IMR-90 (cell line): ENCODE measurements around the gene GSN. TPM values are rescaled to one million over a fixed set of nuclear protein-coding genes. Genes with fewer than 3 reads are reported as not detected.

ENCODE experiments used
- ATAC-seq: fragments of 200-7000 bp; cut with Tn5 transposase; 2 replicates; pipeline ENCODE4 v1.9.1; 2020; ENCODE audit warnings: low read depth, mild to moderate bottlenecking, moderate library complexity
- BruUV-seq: library from RNA; stranded (reverse); fragments of 400-500 nt; replicated peaks from 2 replicates; lab custom pipeline; 2021; lab: Mats Ljungman, UMichigan
- CTCF ChIA-PET: fragments of 300-600 bp; formaldehyde crosslinking; extraction: SDS; loops from one replicate; lab custom pipeline; 2021; ENCODE audit warnings: antibody characterized with exemption; lab: Yijun Ruan, JAX
- POLR2A ChIA-PET: fragments of 300-600 bp; sonication (Branson Sonifier 250); formaldehyde crosslinking; loops from one replicate; lab custom pipeline; 2022; ENCODE audit warnings: antibody characterized with exemption; ENCODE audit not compliant: unreplicated experiment; lab: Charles Lee
- DNase-seq: peaks from one replicate; pipeline ENCODE4 v3.0.0; 2013
- H2AFZ ChIP-seq: replicated peaks from 2 replicates; pipeline ENCODE3; 2013; ENCODE audit warnings: low read length, mild to moderate bottlenecking; ENCODE audit not compliant: poor library complexity
- H2AK5ac ChIP-seq: 2 replicates; pipeline ENCODE4 v1.6.1; 2013; ENCODE audit warnings: low read depth, low read length, inconsistent platforms
- H2AK9ac ChIP-seq: replicated peaks from 2 replicates; pipeline ENCODE3; 2013; ENCODE audit warnings: mild to moderate bottlenecking, low read depth, low read length, moderate library complexity; ENCODE audit not compliant: poor library complexity
- H2BK120ac ChIP-seq: 2 replicates; pipeline ENCODE4 v1.6.1; 2013; ENCODE audit warnings: low read depth, low read length, inconsistent platforms
- H2BK15ac ChIP-seq: 3 replicates; pipeline ENCODE4 v1.6.1; 2013; ENCODE audit warnings: low read depth, low read length, inconsistent platforms
- H2BK20ac ChIP-seq: 2 replicates; pipeline ENCODE4 v1.6.1; 2013; ENCODE audit warnings: low read depth, mild to moderate bottlenecking, inconsistent platforms, low read length, moderate library complexity
- H2BK5ac ChIP-seq: 2 replicates; pipeline ENCODE4 v1.6.1; 2013; ENCODE audit warnings: mild to moderate bottlenecking, low read depth, low read length, inconsistent platforms; ENCODE audit not compliant: poor library complexity, severe bottlenecking
- H3K14ac ChIP-seq: replicated peaks from 2 replicates; pipeline ENCODE4 v1.6.1; 2013; ENCODE audit warnings: low read depth, low read length, inconsistent platforms
- H3K18ac ChIP-seq: 2 replicates; pipeline ENCODE4 v1.6.1; 2013; ENCODE audit warnings: low read depth, low read length, control low read depth
- H3K23ac ChIP-seq: 2 replicates; pipeline ENCODE4 v1.6.1; 2013; ENCODE audit warnings: low read depth, low read length, inconsistent platforms
- H3K27ac ChIP-seq: 2 replicates; pipeline ENCODE4 v1.5.1; 2013; ENCODE audit warnings: mild to moderate bottlenecking, control low read depth, low read length; ENCODE audit not compliant: insufficient read depth
- H3K27me3 ChIP-seq: 2 replicates; pipeline ENCODE4 v1.6.1; 2013; ENCODE audit warnings: low read length; ENCODE audit not compliant: control insufficient read depth, insufficient read depth
- H3K36me3 ChIP-seq: 2 replicates; pipeline ENCODE4 v1.6.1; 2013; ENCODE audit warnings: low read length, mixed read lengths; ENCODE audit not compliant: control insufficient read depth, insufficient read depth
- H3K4ac ChIP-seq: 2 replicates; pipeline ENCODE4 v1.6.1; 2013; ENCODE audit warnings: low read depth, low read length, inconsistent platforms
- H3K4me1 ChIP-seq: 2 replicates; pipeline ENCODE4 v1.6.1; 2013; ENCODE audit warnings: low read length, mixed read lengths; ENCODE audit not compliant: control insufficient read depth, insufficient read depth
- H3K4me2 ChIP-seq: 2 replicates; pipeline ENCODE4 v1.6.1; 2013; ENCODE audit warnings: low read depth, mild to moderate bottlenecking, control low read depth, low read length, moderate library complexity
- H3K4me3 ChIP-seq: 2 replicates; pipeline ENCODE4 v1.5.1; 2013; ENCODE audit warnings: low read depth, mild to moderate bottlenecking, control low read depth, low read length, moderate library complexity; ENCODE audit not compliant: insufficient read depth
- H3K56ac ChIP-seq: 2 replicates; pipeline ENCODE4 v1.6.1; 2013; ENCODE audit warnings: low read length, inconsistent platforms; ENCODE audit not compliant: insufficient read depth; ENCODE audit errors: extremely low read depth
- H3K79me1 ChIP-seq, 2 experiments: 2 replicates each; pipeline ENCODE4 v1.6.1; 2013; ENCODE audit warnings: low read length in 2 of 2, inconsistent platforms in 1 of 2, low read depth in 1 of 2
- H3K9ac ChIP-seq: 2 replicates; pipeline ENCODE4 v1.6.1; 2013; ENCODE audit warnings: low read depth, low read length, control low read depth
- H3K9me1 ChIP-seq: 2 replicates; pipeline ENCODE4 v1.6.1; 2013; ENCODE audit warnings: low read length, inconsistent platforms; ENCODE audit not compliant: insufficient read depth
- H3K9me3 ChIP-seq: 2 replicates; pipeline ENCODE4 v1.6.1; 2013; ENCODE audit warnings: low read length; ENCODE audit not compliant: control insufficient read depth, insufficient read depth
- H4K20me1 ChIP-seq: 2 replicates; pipeline ENCODE4 v1.6.1; 2013; ENCODE audit warnings: low read length, inconsistent platforms; ENCODE audit not compliant: insufficient read depth
- H4K5ac ChIP-seq: 2 replicates; pipeline ENCODE4 v1.6.1; 2013; ENCODE audit warnings: mild to moderate bottlenecking, low read depth, low read length, control low read depth
- H4K8ac ChIP-seq, 2 experiments: 2 replicates each; pipeline ENCODE4 v1.6.1; 2013; ENCODE audit warnings: low read depth in 2 of 2, low read length in 2 of 2, control low read depth in 1 of 2, inconsistent platforms in 1 of 2
- H4K91ac ChIP-seq: 2 replicates; pipeline ENCODE4 v1.6.1; 2013; ENCODE audit warnings: low read depth, low read length, inconsistent platforms; ENCODE audit not compliant: insufficient read depth
- BHLHE40 ChIP-seq: fragments of 150-350 bp; IDR thresholded peaks from 2 replicates; pipeline ENCODE4 v1.6.1; 2016; ENCODE audit warnings: mild to moderate bottlenecking, low read depth, low read length
- CEBPB ChIP-seq: IDR thresholded peaks from 2 replicates; pipeline ENCODE4 v1.6.1; 2012; ENCODE audit warnings: low read depth, low read length, improper control_type of control experiment
- CHD1 ChIP-seq: IDR thresholded peaks from 2 replicates; pipeline ENCODE4 v1.6.1; 2012; ENCODE audit warnings: low read depth, low read length, improper control_type of control experiment
- ELK1 ChIP-seq: fragments of 150-350 bp; IDR thresholded peaks from 2 replicates; pipeline ENCODE4 v1.6.1; 2016; ENCODE audit warnings: low read depth, mild to moderate bottlenecking, low read length, moderate library complexity, borderline replicate concordance
- FOS ChIP-seq: fragments of 150-350 bp; IDR thresholded peaks from 2 replicates; pipeline ENCODE4 v1.6.1; 2016; ENCODE audit warnings: low read depth, low read length
- MAFK ChIP-seq: IDR thresholded peaks from 2 replicates; pipeline ENCODE4 v1.6.1; 2012; ENCODE audit warnings: low read depth, low read length, improper control_type of control experiment
- MAZ ChIP-seq: IDR thresholded peaks from 2 replicates; pipeline ENCODE4 v1.6.1; 2012; ENCODE audit warnings: low read depth, mild to moderate bottlenecking, low read length, improper control_type of control experiment, moderate library complexity, borderline replicate concordance
- MXI1 ChIP-seq: IDR thresholded peaks from 2 replicates; pipeline ENCODE4 v1.6.1; 2012; ENCODE audit warnings: low read depth, mild to moderate bottlenecking, low read length, moderate library complexity, borderline replicate concordance
- NFE2L2 ChIP-seq: fragments of 150-350 bp; IDR thresholded peaks from 2 replicates; pipeline ENCODE4 v1.6.1; 2016; ENCODE audit warnings: low read depth, mild to moderate bottlenecking, low read length
- POLR2A ChIP-seq: IDR thresholded peaks from 2 replicates; pipeline ENCODE4 v1.6.1; 2012; ENCODE audit warnings: mild to moderate bottlenecking, low read depth, low read length
- RCOR1 ChIP-seq: IDR thresholded peaks from 2 replicates; pipeline ENCODE4 v1.6.1; 2012; ENCODE audit warnings: mild to moderate bottlenecking, low read length, improper control_type of control experiment; ENCODE audit not compliant: insufficient replicate concordance
- RFX5 ChIP-seq: IDR thresholded peaks from 2 replicates; pipeline ENCODE4 v1.8.0; 2012; ENCODE audit warnings: low read depth, mild to moderate bottlenecking, low read length, moderate library complexity
- SMC3 ChIP-seq: fragments of 150-350 bp; IDR thresholded peaks from 2 replicates; pipeline ENCODE4 v1.6.1; 2016; ENCODE audit warnings: low read depth, mild to moderate bottlenecking, antibody characterized with exemption, low read length, moderate library complexity
- WGBS, 2 experiments: methylation state at CpG; one replicate each; pipeline versions ENCODE4 v1.1.5 to v1.1.7; 2013; ENCODE audit warnings: missing lambda C conversion rate in 2 of 2; ENCODE audit not compliant: insufficient read length in 1 of 2; ENCODE audit errors: extremely low coverage in 2 of 2; 5-methylcytosine and 5-hydroxymethylcytosine counted together
- dilution Hi-C: fragments of 300-500 bp; cut with HindIII; formaldehyde crosslinking; loops from one replicate; pipeline ENCODE4 v1.14.3; 2018; ENCODE audit warnings: low sequenced_read_pairs; ENCODE audit not compliant: unreplicated experiment
- in situ Hi-C: fragments of 300-500 bp; cut with MboI; formaldehyde crosslinking; loops from 3 replicates; pipeline ENCODE4 v1.14.3; 2019; ENCODE audit warnings: low sequenced_read_pairs, inconsistent platforms, mixed read lengths
- intact Hi-C: fragments of 100-400 bp; cut with micrococcal nuclease; formaldehyde crosslinking; loops from 2 replicates; pipeline ENCODE4 v1.10.0; 2022
- polyA plus RNA-seq, 3 experiments: library from polyadenylated mRNA; depleted of rRNA; stranded (reverse); fragments of >200 nt; gene quantifications; 2 replicates each; pipeline ENCODE4 v1.2.3, GENCODE V29; 2012; ENCODE audit warnings: low replicate concordance in 1 of 3
- total RNA-seq: library from RNA; depleted of rRNA; stranded (reverse); fragments of >200 nt; gene quantifications from 2 replicates; pipeline ENCODE4 v1.2.3, GENCODE V29; 2012
- TF ChIP-seq, protein P1 (sequence below): fragments of 150-350 bp; IDR thresholded peaks from 2 replicates; pipeline ENCODE4 v1.6.1; 2017; ENCODE audit warnings: mild to moderate bottlenecking, antibody characterized with exemption, low read length, low read depth
- TF ChIP-seq, protein P2 (sequence below): conservative IDR thresholded peaks from 2 replicates; pipeline ENCODE4 v1.5.1; 2012; ENCODE audit warnings: mild to moderate bottlenecking, low read depth, low read length, improper control_type of control experiment

Gene GSN
- total and polyA plus RNA-seq, 2 of the 4 experiments (the other 2 are of a cell fraction), result 495 to 547 TPM

GRCh38 chr9:121226175-121226574 lies 41.8 kb upstream of the GSN start:
- no peak overlapping the region for H4K91ac ChIP-seq
- H3K23ac ChIP-seq, result no peak overlapping the region
- H2BK5ac ChIP-seq, result no peak overlapping the region
- H3K9me1 ChIP-seq, result peaks cover 5% of the 10 kb centered on the region; the same call in 1 of the 2 replicates
- no peak overlapping the region for H3K4me3 ChIP-seq
- TF ChIP-seq SMC3, result no peak
- TF ChIP-seq, protein P1, sequence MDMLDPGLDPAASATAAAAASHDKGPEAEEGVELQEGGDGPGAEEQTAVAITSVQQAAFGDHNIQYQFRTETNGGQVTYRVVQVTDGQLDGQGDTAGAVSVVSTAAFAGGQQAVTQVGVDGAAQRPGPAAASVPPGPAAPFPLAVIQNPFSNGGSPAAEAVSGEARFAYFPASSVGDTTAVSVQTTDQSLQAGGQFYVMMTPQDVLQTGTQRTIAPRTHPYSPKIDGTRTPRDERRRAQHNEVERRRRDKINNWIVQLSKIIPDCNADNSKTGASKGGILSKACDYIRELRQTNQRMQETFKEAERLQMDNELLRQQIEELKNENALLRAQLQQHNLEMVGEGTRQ, result no peak
- no peak for TF ChIP-seq BHLHE40
- no peak for TF ChIP-seq MXI1
- no peak for TF ChIP-seq ELK1
- TF ChIP-seq CEBPB, result no peak
- no peak for TF ChIP-seq CHD1
- TF ChIP-seq FOS, result no peak
- TF ChIP-seq POLR2A, result no peak
- no peak for TF ChIP-seq MAZ
- no peak for TF ChIP-seq RFX5
- TF ChIP-seq MAFK, result no peak
- no peak for TF ChIP-seq RCOR1
- no peak for TF ChIP-seq NFE2L2
- TF ChIP-seq, protein P2, sequence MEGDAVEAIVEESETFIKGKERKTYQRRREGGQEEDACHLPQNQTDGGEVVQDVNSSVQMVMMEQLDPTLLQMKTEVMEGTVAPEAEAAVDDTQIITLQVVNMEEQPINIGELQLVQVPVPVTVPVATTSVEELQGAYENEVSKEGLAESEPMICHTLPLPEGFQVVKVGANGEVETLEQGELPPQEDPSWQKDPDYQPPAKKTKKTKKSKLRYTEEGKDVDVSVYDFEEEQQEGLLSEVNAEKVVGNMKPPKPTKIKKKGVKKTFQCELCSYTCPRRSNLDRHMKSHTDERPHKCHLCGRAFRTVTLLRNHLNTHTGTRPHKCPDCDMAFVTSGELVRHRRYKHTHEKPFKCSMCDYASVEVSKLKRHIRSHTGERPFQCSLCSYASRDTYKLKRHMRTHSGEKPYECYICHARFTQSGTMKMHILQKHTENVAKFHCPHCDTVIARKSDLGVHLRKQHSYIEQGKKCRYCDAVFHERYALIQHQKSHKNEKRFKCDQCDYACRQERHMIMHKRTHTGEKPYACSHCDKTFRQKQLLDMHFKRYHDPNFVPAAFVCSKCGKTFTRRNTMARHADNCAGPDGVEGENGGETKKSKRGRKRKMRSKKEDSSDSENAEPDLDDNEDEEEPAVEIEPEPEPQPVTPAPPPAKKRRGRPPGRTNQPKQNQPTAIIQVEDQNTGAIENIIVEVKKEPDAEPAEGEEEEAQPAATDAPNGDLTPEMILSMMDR, result no peak
- H2AK5ac ChIP-seq, result peak overlapping the region; percentile 20; the same call in 1 of the 2 replicates
- BruUV-seq, result no TSS peak
- no peak overlapping the region for H2BK120ac ChIP-seq
- intact Hi-C loops, result no loop called here
- WGBS, 2 experiments, result no CpG with 5 or more reads among the region's 2 CpGs
- 0 out of 2 replicates have a peak, but pooled peaks cover 2% of the 10 kb centered on the region for H3K4me1 ChIP-seq
- no peak overlapping the region for H3K18ac ChIP-seq
- H4K20me1 ChIP-seq, result no peaks in the 10 kb centered on the region
- no peak overlapping the region for H4K5ac ChIP-seq
- ChIA-PET CTCF (interaction anchor here (1.4 kb wide), 1 partner anchor 13 kb away, joined by 4 read pairs; no protein-coding TSS in a partner anchor), POLR2A (no interaction called here)
- no peaks in the 10 kb centered on the region for H3K27me3 ChIP-seq
- in situ Hi-C loops, result no loop called here
- no peak overlapping the region for H4K8ac ChIP-seq
- no peak overlapping the region for H3K4ac ChIP-seq
- H3K9me3 ChIP-seq, result no peaks in the 10 kb centered on the region
- ATAC-seq (0 out of 2 replicates have a peak, but pooled peaks have one; percentile 44), DNase-seq (peak; percentile 54)
- H2AK9ac ChIP-seq, result no peak overlapping the region
- peak overlapping the region; percentile 11 for H2AFZ ChIP-seq
- H2BK15ac ChIP-seq, result no peak overlapping the region
- dilution Hi-C loops, result no loop called here
- no peak overlapping the region for H3K9ac ChIP-seq
- no peak overlapping the region for H3K56ac ChIP-seq
- no peak overlapping the region for H3K4me2 ChIP-seq
- no peak overlapping the region for H3K14ac ChIP-seq
- peaks cover 0 to 3% of the 10 kb centered on the region in 2 experiments; a peak in 1 of 4 replicates for H3K79me1 ChIP-seq
- no peak overlapping the region for H3K27ac ChIP-seq
- H2BK20ac ChIP-seq, result no peak overlapping the region
- H3K36me3 ChIP-seq, result no peaks in the 10 kb centered on the region
